Sciatic nerve (tissue), 2 donors: Measurements from ENCODE around the gene MCOLN2. TPM values are rescaled to one million over a fixed set of nuclear protein-coding genes. Genes with fewer than 3 reads are reported as not detected.
"Not testable (repeated sequence)": the region's sequence is repeated elsewhere in the genome, so short reads cannot be mapped to it uniquely, and the experiment has no call there.

Experiments
- ATAC-seq: fragments of 200-7000 bp; cut with Tn5 transposase; one replicate; pipeline ENCODE4 v1.9.1; 2020; ENCODE audit warnings: mild to moderate bottlenecking, moderate library complexity
- DNase-seq: peaks from one replicate; pipeline ENCODE4 v3.0.0-alpha.2; 2020; ENCODE audit warnings: low spot score
- intact Hi-C: fragments of 100-400 bp; cut with DNase I; formaldehyde crosslinking; loops from one replicate; pipeline ENCODE4 v1.14.2; 2022
- total RNA-seq: library from RNA; stranded (reverse); fragmentation: NEBNext Ultra II Directional; extraction: Animal tissue kit (Norgen Biotek cat#: 25700); gene quantifications from one replicate; pipeline ENCODE4 v1.2.1, GENCODE V29; 2021
- donor health status: DM: no; HTN: no; CAD: no.
- donor health status: DM: no; HTN: no; CAD: no.

The MCOLN2 gene
- total RNA-seq, 1 donor from 2014 or later = 6.5 TPM

DNA sequence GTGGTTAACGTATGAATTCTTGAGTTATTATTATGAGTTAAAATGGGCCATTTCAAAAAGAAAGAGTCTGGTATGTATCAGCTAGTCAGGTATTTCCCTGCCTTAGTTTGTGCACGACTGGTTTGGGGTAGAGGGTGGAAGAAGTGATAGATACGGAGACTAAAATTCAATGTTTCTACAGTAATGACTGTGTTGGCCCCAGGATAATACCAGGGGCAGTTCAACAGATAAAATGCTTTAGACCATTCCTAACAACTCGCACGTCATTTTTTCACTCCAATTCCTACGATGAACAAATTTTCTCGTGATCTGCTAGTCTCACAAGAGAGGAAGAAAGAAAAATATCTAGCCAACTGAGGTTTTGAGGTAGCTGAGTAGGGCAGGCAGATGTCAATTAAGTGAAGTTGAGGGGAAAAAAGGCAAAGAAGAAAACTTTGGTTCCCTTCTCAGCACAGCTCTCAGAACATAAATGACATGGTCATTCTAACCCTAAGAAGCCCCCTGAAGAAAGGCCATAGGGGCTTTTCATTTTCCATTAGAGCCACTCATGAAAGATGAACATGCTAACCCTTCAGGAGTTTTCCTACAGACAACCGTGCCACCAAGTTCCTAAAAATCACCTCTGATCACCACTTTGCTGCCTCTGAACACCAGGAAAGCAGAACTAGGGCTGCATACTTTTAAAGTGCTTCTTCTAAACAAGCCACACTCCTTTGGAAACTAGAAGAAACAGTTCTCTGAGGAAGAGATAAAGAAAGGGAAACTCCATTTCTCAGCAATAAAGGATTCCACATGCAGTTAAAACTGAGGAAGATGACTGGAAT lies 5.6 kb downstream of the MCOLN2 start:
- DNase-seq (no peak), ATAC-seq (no peak)
- intact Hi-C loops = no loop called here

DNA sequence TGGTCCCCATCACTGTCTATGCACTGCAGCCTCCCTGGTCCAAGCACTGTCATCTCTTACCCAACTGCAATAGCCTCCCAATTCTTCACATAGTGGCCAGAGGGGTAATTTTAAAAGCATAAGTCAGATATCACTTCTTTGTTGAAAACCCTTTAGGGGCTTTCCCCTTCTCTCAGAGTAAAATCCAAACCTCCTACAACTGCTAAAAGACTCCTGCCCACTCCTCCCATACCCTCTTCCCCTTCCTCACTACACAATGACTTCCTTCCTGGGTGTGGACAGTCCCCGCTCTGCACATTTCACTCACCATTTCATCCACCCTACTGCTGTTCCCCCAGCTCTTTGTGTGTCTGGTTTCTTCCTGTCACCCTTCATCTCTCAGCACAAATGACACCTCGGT lies 8.3 kb downstream of the MCOLN2 start:
- intact Hi-C loops = no loop called here
- DNase-seq = no peak
- ATAC-seq = no peak

DNA sequence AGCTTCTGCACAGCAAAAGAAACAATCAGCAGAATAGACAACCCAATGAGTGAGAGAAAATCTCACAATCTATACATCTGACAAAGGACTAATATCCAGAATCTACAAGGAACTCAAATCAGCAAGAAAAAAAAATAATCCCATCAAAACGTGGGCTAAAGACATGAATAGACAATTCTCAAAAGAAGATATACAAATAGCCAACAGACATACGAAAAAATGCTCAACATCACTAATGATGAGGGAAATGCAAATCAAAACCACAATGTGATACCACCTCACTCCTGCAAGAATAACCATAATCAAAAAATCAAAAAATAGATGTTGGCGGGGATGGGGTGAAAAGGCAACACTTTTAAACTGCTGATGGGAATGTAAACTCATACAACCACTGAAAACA lies 10.4 kb downstream of the MCOLN2 start:
- ATAC-seq, DNase-seq, intact Hi-C loops: not testable (repeated sequence)

DNA sequence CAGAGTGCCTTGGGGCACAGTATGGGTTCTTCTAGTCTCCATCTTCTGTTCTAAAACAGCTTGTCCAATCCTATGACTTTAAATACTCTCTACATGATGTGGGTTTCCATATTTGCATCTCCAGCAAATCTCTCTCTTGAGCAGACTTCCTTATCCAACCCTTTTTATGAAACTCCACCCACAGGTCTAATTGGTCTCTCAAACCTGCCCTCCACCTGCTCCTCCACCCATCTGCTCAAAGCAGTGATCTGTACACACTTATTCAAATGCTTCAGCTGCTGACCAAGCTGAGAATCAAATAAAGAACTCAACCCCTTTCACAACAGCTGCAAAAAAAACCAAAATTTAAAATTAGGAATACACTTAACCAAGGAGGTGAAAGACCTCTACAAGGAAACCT lies 11.5 kb downstream of the MCOLN2 start:
- DNase-seq = no peak
- intact Hi-C loops = no loop called here
- no peak for ATAC-seq

DNA sequence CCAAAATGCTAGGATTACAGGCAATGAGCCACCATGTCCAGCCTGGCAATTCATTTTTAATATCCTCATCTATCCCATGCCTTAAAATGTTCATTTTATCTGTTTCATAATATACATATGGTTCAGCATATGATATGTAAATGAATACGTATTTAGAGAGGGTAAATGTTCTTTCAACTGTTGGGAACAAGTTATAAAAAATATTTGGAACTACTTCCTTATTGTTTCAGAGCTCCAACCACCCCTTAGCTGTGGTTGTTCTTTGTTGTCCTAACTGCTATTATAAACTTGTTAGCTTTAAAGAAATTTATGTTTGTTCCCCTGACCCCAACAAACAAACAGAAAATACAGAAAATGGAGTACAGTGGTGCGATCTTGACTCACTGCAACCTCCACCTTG lies 14.5 kb downstream of the MCOLN2 start:
- intact Hi-C loops = no loop called here
- DNase-seq (no peak), ATAC-seq (no peak)

DNA sequence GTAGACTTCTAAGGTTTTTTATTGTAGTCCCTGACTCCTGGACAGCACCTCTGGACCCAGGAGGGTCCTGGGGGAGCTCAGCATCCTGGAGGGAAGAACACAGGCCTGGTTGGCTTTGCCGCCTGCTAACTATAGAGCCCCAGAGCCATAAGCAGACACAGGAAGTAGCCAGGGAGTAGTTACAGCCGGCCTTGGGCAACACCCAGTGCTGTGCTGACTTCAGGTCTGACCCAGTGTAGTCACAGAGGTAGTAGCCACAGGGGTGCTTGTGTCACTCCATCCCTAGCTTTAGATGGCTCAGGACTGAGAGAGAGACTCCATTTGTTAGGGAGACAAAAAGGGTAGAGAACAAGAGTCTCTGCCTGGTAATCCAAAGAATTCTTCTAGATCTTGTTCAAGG lies 21.9 kb downstream of the MCOLN2 start:
- ATAC-seq (no peak), DNase-seq (no peak)
- intact Hi-C loops = no loop called here

DNA sequence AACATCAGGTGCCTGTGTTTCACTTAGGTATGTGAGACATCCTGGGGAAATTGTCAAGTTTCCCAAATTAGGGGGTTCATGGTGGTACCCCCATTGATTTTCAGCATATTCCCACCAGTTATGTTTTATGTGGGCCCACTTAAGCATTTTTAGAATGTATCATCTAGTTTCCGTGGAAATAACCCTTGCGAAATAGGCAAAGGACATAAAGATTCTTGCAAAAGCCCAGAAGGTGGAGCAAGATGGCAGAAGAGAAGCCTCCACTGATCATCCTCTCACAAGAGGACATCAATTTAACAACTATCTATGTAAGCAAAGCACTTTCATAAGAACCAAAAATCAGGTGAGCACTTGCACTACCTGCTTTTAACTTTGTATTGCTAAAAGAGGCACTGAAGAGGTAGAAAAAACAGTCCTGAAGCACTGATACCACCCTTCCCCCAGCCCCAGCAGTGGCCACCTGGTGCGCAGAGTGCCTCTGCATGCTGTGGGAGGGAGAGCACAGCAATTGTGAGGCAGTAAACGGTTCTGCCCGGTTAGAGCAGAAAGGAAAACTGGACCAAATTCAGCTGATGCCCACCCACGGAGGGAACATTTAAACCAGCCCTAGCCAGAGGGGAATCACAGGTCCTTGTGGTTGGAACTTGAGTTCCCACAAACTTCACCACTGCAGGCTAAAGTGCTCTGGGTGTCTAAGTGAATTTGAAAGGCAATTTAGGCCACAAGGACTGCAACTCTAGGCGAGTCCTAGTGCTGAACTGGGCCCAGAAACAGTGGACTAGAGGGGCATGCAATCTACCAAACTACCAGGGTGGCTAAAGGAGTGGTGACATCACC lies 23.2 kb downstream of the MCOLN2 start:
- intact Hi-C loops = no loop called here
- ATAC-seq = no peak
- no peak for DNase-seq

DNA sequence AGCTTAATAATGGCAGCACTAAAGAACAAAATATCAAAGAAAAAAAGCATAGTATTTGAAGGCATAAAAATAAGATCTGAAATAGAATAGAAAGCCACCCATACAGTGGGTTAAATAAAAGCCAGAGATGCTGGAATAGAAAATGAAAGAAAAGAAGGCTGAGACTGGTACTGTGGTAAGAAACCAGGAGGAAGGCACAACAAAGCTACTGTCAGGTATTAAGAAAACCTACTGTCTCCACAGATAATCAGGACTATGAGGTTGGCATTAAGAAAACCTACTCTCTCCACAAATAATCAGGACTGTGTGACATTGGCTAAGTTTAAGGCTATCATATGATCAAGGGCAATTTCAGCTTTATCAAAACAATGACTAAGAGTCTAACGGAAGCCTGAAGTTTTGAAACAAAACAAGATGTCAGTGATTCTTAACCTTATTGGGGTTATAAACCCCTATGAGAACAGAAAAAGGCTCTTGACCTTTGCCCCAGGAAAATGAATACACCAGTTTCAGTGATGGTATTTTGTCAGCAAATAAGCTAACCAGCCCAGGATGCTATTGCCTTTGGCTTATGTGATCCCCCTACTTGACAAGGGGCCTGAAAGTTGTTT lies 24.4 kb downstream of the MCOLN2 start:
- ATAC-seq (no peak), DNase-seq (no peak)
- intact Hi-C loops = no loop called here

DNA sequence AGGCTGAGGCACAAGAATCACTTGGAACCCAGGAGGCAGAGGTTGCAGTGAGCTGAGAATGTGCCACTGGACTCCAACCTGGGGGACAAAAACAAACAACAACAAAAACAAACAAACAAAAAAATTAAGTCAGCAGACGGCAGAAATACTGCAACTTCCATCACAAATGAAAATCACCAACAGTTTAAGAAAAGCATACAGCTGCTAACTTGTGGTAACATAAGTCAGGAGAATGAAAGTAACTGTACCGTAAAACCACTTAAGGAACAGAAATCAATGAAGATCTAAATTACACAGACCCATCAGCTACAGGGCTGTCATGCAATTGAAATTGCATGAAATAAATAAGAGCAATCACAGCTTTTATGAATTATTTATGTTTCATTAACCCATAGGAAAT lies 25.0 kb downstream of the MCOLN2 start:
- ATAC-seq (no peak), DNase-seq (no peak)
- intact Hi-C loops = no loop called here

DNA sequence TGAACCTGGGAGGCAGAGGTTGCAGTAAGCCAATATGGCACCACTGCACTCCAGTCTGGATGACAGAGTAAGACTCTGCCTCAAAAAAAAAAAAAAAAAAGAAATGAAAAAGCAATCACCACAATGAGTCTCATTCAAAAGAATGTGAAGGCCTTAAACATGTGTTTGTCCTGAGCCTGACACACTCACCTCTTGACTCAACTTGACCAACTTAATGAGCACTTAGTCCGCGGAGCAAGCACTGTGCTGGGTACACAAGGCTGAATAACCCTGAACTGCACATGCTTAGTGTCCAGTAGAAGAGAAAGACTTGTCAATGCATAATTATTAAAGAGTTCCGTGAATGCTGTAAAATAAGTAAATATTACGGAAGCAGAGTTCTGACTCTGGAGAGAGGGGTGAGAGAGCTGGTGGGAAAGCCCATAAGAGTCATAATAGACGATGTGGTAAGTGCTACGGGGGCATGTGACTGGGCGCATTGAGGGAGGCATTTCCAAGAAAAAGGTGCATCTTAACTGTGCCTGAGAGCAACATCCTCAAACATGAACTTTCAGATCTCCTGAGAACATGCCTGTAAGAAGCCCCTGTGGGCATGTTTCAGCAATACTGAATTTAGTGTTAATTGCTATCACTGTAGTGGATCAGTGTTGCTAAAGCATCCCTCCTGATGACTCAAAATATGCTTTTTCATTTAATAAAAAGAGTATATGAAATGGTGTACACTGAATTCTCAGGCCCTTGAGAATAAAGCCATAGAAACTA lies 27.2 kb downstream of the MCOLN2 start:
- ATAC-seq = no peak
- DNase-seq = no peak
- intact Hi-C loops = no loop called here

DNA sequence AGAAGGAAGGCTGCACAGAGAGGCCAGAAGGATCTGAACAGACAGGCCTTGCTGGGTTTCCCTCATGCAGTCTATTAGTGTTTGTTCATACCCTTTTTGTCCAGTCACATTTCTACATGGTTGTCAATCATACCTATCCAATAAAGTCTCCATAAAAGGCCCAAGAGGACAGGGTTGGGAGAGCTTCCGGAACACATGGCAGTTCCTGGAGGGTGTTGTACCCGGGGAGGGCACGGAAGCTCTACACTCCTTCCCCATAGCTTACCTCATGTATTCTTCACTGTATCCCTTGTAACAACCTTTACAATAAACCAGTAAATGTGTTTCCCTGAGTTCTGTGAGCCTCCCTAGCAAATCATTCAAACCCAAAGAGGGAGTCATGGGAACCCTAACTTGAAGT lies 28.0 kb downstream of the MCOLN2 start:
- no peak for ATAC-seq
- intact Hi-C loops = no loop called here
- DNase-seq = no peak

DNA sequence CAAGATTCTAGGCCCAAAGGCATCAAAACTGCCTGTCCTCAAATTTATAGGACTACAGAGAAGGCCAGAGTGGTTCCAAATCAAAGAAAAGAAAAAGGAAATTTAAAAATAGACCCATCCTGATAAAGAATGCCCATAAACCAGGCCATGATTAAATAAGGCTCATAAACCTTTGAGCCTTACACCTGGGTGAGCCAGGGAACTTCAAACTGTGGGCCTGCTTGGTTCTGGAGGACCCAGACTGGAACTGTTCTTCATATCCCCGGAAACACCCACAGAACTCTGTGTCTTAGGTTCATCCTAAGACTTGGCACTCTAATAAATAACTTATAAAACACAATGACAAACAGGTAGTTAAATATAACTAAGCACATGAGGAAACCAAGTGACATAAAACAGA lies 28.8 kb downstream of the MCOLN2 start:
- ATAC-seq (no peak), DNase-seq (no peak)
- intact Hi-C loops = no loop called here

DNA sequence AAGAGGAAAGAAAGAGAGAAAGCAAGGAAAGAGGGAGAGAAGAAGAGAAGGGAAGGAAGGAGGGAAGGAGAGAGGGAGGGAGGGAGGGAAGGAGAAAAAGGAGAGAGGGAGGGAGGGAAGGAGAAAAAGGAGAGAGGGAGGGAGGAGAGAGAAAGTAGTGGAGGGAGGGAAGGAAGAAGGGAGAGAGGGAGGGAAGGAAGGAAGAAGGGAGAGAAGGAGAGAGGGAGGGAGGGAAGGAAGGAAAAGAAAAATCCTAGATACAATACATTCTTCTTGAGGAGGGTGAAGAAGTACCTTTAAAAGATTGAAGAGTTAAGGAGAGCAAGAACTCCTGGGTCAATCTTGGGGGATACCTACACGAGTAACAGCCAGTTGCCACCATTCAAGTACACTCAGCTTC lies 29.2 kb downstream of the MCOLN2 start:
- DNase-seq (no peak), ATAC-seq (no peak)
- intact Hi-C loops = no loop called here

DNA sequence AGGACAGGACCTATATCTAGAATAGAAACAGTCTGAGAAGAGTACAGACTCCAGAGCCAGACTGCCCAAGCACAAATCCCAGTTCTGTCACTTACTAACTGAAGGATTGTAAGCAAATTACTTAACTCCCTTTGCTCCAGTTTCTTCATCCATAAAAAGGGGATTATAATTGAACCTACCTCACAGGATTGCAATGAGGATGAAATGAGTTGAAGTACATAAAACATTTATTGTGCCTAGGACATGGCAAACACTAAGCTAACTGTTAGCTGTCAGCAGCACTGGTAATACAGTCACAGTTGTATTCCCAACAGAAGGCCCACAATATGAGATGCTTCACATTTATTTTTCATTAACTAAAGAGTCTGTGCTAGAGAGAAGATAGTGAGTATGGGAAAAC lies 33.9 kb downstream of the MCOLN2 start:
- no peak for ATAC-seq
- intact Hi-C loops = no loop called here
- no peak for DNase-seq

DNA sequence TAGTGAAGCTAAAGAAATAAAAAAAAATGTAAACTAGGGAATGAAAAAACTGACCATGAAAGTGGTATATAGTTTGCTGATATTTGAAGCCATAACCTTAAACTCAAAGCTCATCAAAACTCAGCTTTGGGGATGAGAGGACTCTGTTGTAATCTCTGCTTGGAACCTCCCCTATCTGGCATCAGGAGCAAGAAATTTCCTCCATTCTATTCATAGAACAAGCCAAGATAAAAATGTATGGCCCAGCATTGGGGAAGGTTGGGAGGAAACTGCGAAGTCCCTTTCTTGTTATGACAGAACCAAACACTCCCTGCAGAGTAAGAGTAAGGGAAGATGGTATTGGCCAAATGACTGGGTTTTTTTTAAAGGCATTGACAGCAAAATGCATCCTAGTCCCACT lies 35.6 kb downstream of the MCOLN2 start:
- DNase-seq (no peak), ATAC-seq (no peak)
- intact Hi-C loops = no loop called here

DNA sequence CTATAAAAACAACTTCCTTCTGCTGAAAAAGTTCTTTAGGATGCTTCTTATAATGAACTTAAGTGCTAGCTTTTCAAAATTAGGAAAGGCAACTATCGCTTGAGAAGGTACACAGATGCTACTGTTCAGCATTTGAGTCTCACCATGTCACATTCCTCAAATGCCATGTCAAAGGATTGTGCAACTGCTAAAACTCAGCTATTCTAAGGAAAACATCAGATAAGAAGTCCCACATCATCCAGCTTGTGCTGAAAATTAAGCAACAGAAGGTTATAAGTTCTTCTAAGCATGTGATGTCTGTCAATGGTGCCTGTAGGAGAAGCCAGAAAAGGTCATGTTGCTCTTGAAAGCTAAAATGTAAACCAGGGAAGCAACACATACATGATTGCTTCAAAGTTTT lies 36.5 kb downstream of the MCOLN2 start:
- ATAC-seq (no peak), DNase-seq (no peak)
- intact Hi-C loops = no loop called here

DNA sequence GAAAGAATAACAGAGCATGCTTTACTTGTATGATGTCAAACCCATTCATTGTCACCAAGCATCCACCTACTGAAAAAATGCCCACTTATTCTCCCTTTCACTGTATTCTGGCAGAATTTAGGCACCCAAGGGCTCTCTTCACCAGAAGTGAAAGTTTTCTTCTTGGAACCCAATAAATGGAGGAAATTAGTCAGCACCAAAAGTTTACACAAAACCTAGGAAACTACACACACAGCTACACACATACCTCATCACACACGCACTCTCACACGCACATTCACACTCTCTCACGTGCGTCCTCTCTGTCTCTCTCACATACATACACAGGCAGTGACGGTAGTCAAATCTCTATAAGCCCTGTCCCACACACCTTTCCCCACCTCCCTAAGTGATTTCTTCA lies 37.6 kb downstream of the MCOLN2 start:
- DNase-seq (no peak), ATAC-seq (no peak)
- intact Hi-C loops = no loop called here

DNA sequence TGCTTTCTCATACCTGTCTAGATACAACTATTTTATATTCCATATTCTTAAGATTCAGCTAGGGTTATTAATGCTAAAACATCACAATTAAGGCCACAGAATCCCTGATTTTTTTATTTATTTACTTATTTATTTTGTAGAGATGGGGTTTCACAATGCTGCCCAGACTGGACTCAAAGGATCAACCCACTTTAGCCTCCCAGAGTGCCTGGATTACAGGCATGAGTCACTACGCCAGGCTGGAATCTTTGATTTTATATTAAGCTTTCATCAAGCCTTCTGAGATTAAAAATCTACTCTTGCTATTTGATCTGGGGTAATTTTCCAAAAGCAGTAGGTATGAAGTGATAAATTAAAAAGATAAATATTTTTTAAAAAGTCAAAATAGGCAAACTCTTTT lies 38.9 kb downstream of the MCOLN2 start:
- ATAC-seq (no peak), DNase-seq (no peak)
- intact Hi-C loops = loop anchor here (1.0 kb wide), 1 partner anchor 13 kb away; no protein-coding TSS in a partner anchor

DNA sequence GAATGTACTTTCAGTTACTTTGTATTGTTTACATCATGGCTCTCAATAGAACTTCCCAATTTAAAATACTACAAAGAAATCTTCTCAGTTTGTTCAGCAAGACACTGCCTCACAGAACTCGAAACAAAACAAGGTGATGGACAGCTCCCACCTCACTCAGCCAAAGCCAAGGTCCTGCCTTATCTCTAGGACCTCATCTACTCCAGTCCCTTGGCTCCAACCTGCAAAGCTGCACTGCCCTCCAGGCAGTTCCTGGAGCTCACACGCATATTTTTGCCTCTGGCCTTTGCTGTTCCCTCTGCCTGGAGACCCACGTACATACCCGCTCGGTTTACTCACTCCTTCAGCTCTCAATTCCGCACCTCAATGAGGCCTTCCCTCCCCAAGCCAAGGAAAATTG lies 40.3 kb downstream of the MCOLN2 start:
- DNase-seq (no peak), ATAC-seq (no peak)
- intact Hi-C loops = loop anchor here (1.0 kb wide), 1 partner anchor 11 kb away; no protein-coding TSS in a partner anchor
